HepG2 (cell line): Measurements from ENCODE around the gene SLC35F3. TPM values are rescaled to one million over a fixed set of nuclear protein-coding genes. Genes with fewer than 3 reads are reported as not detected.

Experiments used
- ADNP ChIP-seq: sonication (generic); formaldehyde crosslinking; IDR thresholded peaks from 2 replicates; pipeline ENCODE4 v1.4.0; 2020; ENCODE audit warnings: missing genetic modification reagents
- BRD4 ChIP-seq: sonication (generic); formaldehyde crosslinking; IDR thresholded peaks from 2 replicates; pipeline ENCODE4 v1.4.0; 2020; ENCODE audit warnings: missing genetic modification reagents
- EHMT2 ChIP-seq: fragments of 200-600 bp; sonication (generic); IDR thresholded peaks from 2 replicates; pipeline ENCODE4 v1.7.0; 2017; ENCODE audit warnings: antibody characterized with exemption, low read depth, low read length, borderline replicate concordance
- ETV5 ChIP-seq: IDR thresholded peaks from 2 replicates; pipeline ENCODE4 v1.6.1; 2018; ENCODE audit warnings: missing biosample characterization, missing genetic modification reagents, inconsistent platforms, borderline replicate concordance
- FOXA3 ChIP-seq: IDR thresholded peaks from 2 replicates; pipeline ENCODE4 v1.6.1; 2016; ENCODE audit warnings: missing genetic modification reagents, missing compliant biosample characterization
- GTF2F1 ChIP-seq: fragments of 150-350 bp; IDR thresholded peaks from 2 replicates; pipeline ENCODE4 v1.6.1; 2014; ENCODE audit warnings: low read length
- JUNB ChIP-seq: sonication (generic); formaldehyde crosslinking; IDR thresholded peaks from 2 replicates; pipeline ENCODE4 v1.8.0; 2022; ENCODE audit warnings: missing genetic modification reagents, mild to moderate bottlenecking, borderline replicate concordance
- KLF6 ChIP-seq: IDR thresholded peaks from 2 replicates; pipeline ENCODE4 v1.8.0; 2016; ENCODE audit warnings: missing biosample characterization, missing genetic modification reagents
- MED13 ChIP-seq: sonication (generic); formaldehyde crosslinking; IDR thresholded peaks from 2 replicates; pipeline ENCODE4 v1.5.0; 2020; ENCODE audit warnings: missing genetic modification reagents
- MEF2D ChIP-seq: sonication (generic); formaldehyde crosslinking; IDR thresholded peaks from 2 replicates; pipeline ENCODE4 v1.5.1; 2020; ENCODE audit warnings: mild to moderate bottlenecking, missing genetic modification reagents
- PAF1 ChIP-seq: IDR thresholded peaks from 2 replicates; pipeline ENCODE4 v1.6.1; 2016; ENCODE audit warnings: missing genetic modification reagents, missing compliant biosample characterization
- POLR2A ChIP-seq, 2 experiments: IDR thresholded peaks; 2 replicates each; pipeline ENCODE4 v1.6.1; 2011; ENCODE audit warnings: low read depth in 2 of 2, low read length in 2 of 2, mild to moderate bottlenecking in 1 of 2, moderate library complexity in 1 of 2; ENCODE audit not compliant: insufficient read depth in 1 of 2
- POLR2AphosphoS2 ChIP-seq: IDR thresholded peaks from 2 replicates; pipeline ENCODE4 v1.6.1; 2011; ENCODE audit warnings: low read depth, low read length, improper control_type of control experiment
- POLR2G ChIP-seq: fragments of 200-400 bp; formaldehyde crosslinking; IDR thresholded peaks from 2 replicates; pipeline ENCODE4 v1.6.1; 2018; ENCODE audit warnings: mild to moderate bottlenecking, low read depth, low read length, moderate library complexity
- RFXANK ChIP-seq: IDR thresholded peaks from 2 replicates; pipeline ENCODE4 v1.6.1; 2016
- SIN3A ChIP-seq: IDR thresholded peaks from 2 replicates; pipeline ENCODE4 v1.6.1; 2011; ENCODE audit warnings: low read depth, mild to moderate bottlenecking, control low read depth, low read length, borderline replicate concordance
- SIX1 ChIP-seq: sonication (generic); formaldehyde crosslinking; IDR thresholded peaks from 2 replicates; pipeline ENCODE4 v1.4.0; 2020; ENCODE audit warnings: missing genetic modification reagents, borderline replicate concordance
- SP140L ChIP-seq: sonication (generic); formaldehyde crosslinking; IDR thresholded peaks from 2 replicates; pipeline ENCODE4 v1.4.0; 2020; ENCODE audit warnings: missing genetic modification reagents, borderline replicate concordance
- TBL1XR1 ChIP-seq: fragments of 150-350 bp; IDR thresholded peaks from 2 replicates; pipeline ENCODE4 v1.6.1; 2014; ENCODE audit warnings: borderline replicate concordance, low read length; ENCODE audit not compliant: partially characterized antibody
- TCF12 ChIP-seq, 2 experiments: fragments of 450-650 bp in 1 of 2; sonication (generic) in 1 of 2; formaldehyde crosslinking in 1 of 2; IDR thresholded peaks; 2 replicates each; pipeline versions ENCODE4 v1.6.1 to v1.8.0; 2017 to 2022; ENCODE audit warnings: antibody characterized with exemption in 1 of 2, mild to moderate bottlenecking in 1 of 2, missing genetic modification reagents in 1 of 2, moderate library complexity in 1 of 2
- WIZ ChIP-seq: sonication (generic); formaldehyde crosslinking; IDR thresholded peaks from 2 replicates; pipeline ENCODE4 v1.5.1; 2020; ENCODE audit warnings: mild to moderate bottlenecking, missing genetic modification reagents
- ZFAT ChIP-seq: sonication (generic); formaldehyde crosslinking; conservative IDR thresholded peaks from 2 replicates; pipeline ENCODE4 v1.8.1; 2023; ENCODE audit warnings: missing genetic modification reagents, inconsistent platforms
- ZFX ChIP-seq: sonication (generic); formaldehyde crosslinking; IDR thresholded peaks from 2 replicates; pipeline ENCODE4 v1.4.0; 2020; ENCODE audit warnings: mild to moderate bottlenecking, low read depth, missing genetic modification reagents, moderate library complexity
- ZIK1 ChIP-seq: sonication (generic); formaldehyde crosslinking; IDR thresholded peaks from 2 replicates; pipeline ENCODE4 v1.5.0; 2020; ENCODE audit warnings: mild to moderate bottlenecking, low read depth, missing genetic modification reagents, borderline replicate concordance
- ZNF124 ChIP-seq: sonication (generic); formaldehyde crosslinking; IDR thresholded peaks from 2 replicates; pipeline ENCODE4 v1.4.0; 2020; ENCODE audit warnings: missing genetic modification reagents
- ZNF225 ChIP-seq: sonication (generic); formaldehyde crosslinking; IDR thresholded peaks from 2 replicates; pipeline ENCODE4 v1.4.0; 2020; ENCODE audit warnings: mild to moderate bottlenecking, missing genetic modification reagents
- ZNF251 ChIP-seq: sonication (generic); formaldehyde crosslinking; IDR thresholded peaks from 2 replicates; pipeline ENCODE4 v1.9.0; 2021; ENCODE audit warnings: mild to moderate bottlenecking, missing genetic modification reagents
- ZNF766 ChIP-seq: sonication (generic); formaldehyde crosslinking; IDR thresholded peaks from 2 replicates; pipeline ENCODE4 v1.5.0; 2020; ENCODE audit warnings: missing genetic modification reagents, borderline replicate concordance
- ZNF816 ChIP-seq: sonication (generic); formaldehyde crosslinking; IDR thresholded peaks from 2 replicates; pipeline ENCODE4 v1.8.0; 2022; ENCODE audit warnings: missing genetic modification reagents, mild to moderate bottlenecking, borderline replicate concordance
- polyA plus RNA-seq, 8 experiments: library from polyadenylated mRNA; depleted of rRNA in 3 of 8; stranded (reverse) in 7 of 8; unstranded in 1 of 8; fragments of >200 nt; fragmentation: Illumina TruSeq in 4 of 8; extraction: Trizol in 4 of 8; gene quantifications; 2 replicates each; pipeline versions ENCODE4 v1.2.1 to v1.2.3, GENCODE V29; 2011 to 2016; ENCODE audit warnings: low read depth in 4 of 8, missing spikeins in 1 of 8, mixed read lengths in 1 of 8; ENCODE audit not compliant: insufficient read depth in 1 of 8
- total RNA-seq, 5 experiments: library from RNA; depleted of rRNA; stranded (reverse); fragments of >200 nt; fragmentation: Illumina TruSeq; extraction: Trizol; gene quantifications; 2 replicates each; pipeline ENCODE4 v1.2.3, GENCODE V29; 2016; ENCODE audit warnings: low read depth in 1 of 5
- TF ChIP-seq, protein P1 (sequence below): sonication (generic); formaldehyde crosslinking; IDR thresholded peaks from 2 replicates; pipeline ENCODE4 v1.8.0; 2022; ENCODE audit warnings: missing genetic modification reagents, mild to moderate bottlenecking, moderate library complexity, borderline replicate concordance
- TF ChIP-seq, protein P2 (sequence below): sonication (generic); formaldehyde crosslinking; IDR thresholded peaks from 2 replicates; pipeline ENCODE4 v1.4.0; 2020; ENCODE audit warnings: missing genetic modification reagents

The SLC35F3 gene
- total and polyA plus RNA-seq, 2 of the 13 experiments (the other 11 are each of a cell fraction or from before 2014, with no cell fraction given): not detected

DNA sequence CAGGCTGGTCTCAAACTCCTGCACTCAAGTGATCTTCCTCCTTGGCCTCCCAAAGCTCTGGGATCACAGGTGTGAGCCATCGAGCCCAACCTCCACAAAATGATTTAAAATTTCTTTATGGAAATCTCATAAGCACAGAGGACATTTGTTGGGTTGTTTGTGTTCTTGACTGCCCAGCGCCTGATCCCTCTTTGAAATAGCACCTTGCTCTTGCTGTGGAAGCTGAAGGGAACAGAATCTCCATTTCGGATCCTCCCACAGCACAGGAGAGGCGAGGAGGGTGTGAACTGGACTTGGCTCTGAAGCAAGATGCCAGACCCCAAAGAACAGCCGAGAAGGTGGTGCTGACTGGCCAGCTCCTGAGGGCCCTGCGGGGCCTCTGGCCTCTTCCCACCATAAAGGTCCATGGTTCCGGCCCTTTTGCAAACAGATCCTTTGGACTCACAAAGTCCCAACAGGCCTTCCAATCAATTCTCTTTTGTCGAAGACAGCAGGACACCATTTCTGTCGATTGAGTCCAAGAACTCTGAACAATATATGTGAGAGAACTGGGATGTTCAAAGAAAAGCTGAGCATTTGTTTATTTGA lies 423.2 kb downstream of the SLC35F3 start (continued):
- TF ChIP-seq SIX1 (CRISPR knock-in tag) (peak; percentile 73), POLR2AphosphoS2 (no peak), ZNF816 (CRISPR knock-in tag) (peak; percentile 67; the same call in 1 of the 2 replicates), TCF12 (IDR thresholded peaks at IDR 0.05) (no peak), TCF12 (CRISPR knock-in tag; IDR thresholded peaks at IDR 0.05) (peak; percentile 82), BRD4 (CRISPR knock-in tag) (peak; percentile 68; the same call in 1 of the 2 replicates), ZNF225 (CRISPR knock-in tag) (no peak), JUNB (no peak), ZFAT (CRISPR knock-in tag) (no peak), POLR2A (IDR thresholded peaks at IDR 0.05; ENCODE audit: insufficient read depth in 1 of 2, low read depth in 2 of 2, low read length in 2 of 2) (no peak), TBL1XR1 (no peak), ZNF766 (CRISPR knock-in tag) (peak; percentile 84; the same call in 1 of the 2 replicates), WIZ (CRISPR knock-in tag) (peak; percentile 77; the same call in 1 of the 2 replicates), PAF1 (CRISPR knock-in tag) (no peak), KLF6 (CRISPR knock-in tag) (peak; percentile 70; the same call in 1 of the 2 replicates), ETV5 (peak; percentile 91), GTF2F1 (no peak), ADNP (CRISPR knock-in tag) (no peak), ZIK1 (CRISPR knock-in tag) (no peak), ZNF251 (no peak), MED13 (CRISPR knock-in tag) (0 out of 2 replicates have a peak, but pooled peaks have one; percentile 54), ZNF124 (peak; percentile 56; the same call in 1 of the 2 replicates), ZFX (CRISPR knock-in tag) (peak; percentile 75), SIN3A (0 out of 2 replicates have a peak, but pooled peaks have one; percentile 37), FOXA3 (CRISPR knock-in tag) (peak; percentile 78), MEF2D (peak; percentile 76; the same call in 1 of the 2 replicates), POLR2G (no peak), SP140L (CRISPR knock-in tag) (peak; percentile 89; the same call in 1 of the 2 replicates), RFXANK (CRISPR knock-in tag) (no peak), EHMT2 (peak; percentile 93; the same call in 1 of the 2 replicates)
- TF ChIP-seq, protein P1, sequence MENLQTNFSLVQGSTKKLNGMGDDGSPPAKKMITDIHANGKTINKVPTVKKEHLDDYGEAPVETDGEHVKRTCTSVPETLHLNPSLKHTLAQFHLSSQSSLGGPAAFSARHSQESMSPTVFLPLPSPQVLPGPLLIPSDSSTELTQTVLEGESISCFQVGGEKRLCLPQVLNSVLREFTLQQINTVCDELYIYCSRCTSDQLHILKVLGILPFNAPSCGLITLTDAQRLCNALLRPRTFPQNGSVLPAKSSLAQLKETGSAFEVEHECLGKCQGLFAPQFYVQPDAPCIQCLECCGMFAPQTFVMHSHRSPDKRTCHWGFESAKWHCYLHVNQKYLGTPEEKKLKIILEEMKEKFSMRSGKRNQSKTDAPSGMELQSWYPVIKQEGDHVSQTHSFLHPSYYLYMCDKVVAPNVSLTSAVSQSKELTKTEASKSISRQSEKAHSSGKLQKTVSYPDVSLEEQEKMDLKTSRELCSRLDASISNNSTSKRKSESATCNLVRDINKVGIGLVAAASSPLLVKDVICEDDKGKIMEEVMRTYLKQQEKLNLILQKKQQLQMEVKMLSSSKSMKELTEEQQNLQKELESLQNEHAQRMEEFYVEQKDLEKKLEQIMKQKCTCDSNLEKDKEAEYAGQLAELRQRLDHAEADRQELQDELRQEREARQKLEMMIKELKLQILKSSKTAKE (CRISPR knock-in tag): no peak
- TF ChIP-seq, protein P2, sequence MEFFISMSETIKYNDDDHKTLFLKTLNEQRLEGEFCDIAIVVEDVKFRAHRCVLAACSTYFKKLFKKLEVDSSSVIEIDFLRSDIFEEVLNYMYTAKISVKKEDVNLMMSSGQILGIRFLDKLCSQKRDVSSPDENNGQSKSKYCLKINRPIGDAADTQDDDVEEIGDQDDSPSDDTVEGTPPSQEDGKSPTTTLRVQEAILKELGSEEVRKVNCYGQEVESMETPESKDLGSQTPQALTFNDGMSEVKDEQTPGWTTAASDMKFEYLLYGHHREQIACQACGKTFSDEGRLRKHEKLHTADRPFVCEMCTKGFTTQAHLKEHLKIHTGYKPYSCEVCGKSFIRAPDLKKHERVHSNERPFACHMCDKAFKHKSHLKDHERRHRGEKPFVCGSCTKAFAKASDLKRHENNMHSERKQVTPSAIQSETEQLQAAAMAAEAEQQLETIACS: no peak
